Stimulated activated CD8-positive, alpha-beta memory T cell treated with anti-CD3 and anti-CD28 coated beads, Interleukin-7, amount 100 ng/mL, for 24 hours (primary cell): Measurements from ENCODE around the gene KAT14.
"Not testable (repeated sequence)": the region's sequence is repeated elsewhere in the genome, so short reads cannot be mapped to it uniquely, and the experiment has no call there.

Experiments used
- DNase-seq: peaks from one replicate; pipeline ENCODE4 v3.0.0-alpha.2; 2020; ENCODE audit warnings: low read depth

KAT14 gene

GRCh38 chr20:18164356-18164755, 26.7 kb downstream of the KAT14 start:
- no peak for DNase-seq

GRCh38 chr20:18165553-18165952, 27.9 kb downstream of the KAT14 start:
- DNase-seq = no peak

GRCh38 chr20:18166241-18166881, 28.7 kb downstream of the KAT14 start:
- no peak for DNase-seq

DNA sequence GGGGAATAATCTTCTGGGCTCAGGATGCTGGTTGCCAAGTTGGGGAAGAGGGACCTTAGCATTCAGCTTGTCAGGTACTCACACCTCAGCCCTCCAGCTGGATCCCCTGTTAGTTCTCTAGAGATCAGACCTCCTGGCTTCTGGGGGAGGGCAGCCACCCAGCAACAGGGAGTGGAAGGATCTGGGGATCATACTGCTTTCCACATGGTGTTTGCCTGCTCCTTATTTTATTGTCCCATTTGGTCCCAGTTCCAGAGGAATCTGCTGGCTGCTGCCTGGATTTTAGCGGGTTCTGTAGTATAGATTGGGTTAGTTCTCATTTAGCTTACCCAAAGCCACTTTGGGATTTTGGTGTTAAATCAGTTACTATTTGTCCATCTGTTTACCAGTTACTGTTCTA, 29.3 kb downstream of the KAT14 start:
- no peak for DNase-seq

- no peak for DNase-seq
Measured at GRCh38 chr20:18172379-18172778, 34.7 kb downstream of the KAT14 start.

DNA sequence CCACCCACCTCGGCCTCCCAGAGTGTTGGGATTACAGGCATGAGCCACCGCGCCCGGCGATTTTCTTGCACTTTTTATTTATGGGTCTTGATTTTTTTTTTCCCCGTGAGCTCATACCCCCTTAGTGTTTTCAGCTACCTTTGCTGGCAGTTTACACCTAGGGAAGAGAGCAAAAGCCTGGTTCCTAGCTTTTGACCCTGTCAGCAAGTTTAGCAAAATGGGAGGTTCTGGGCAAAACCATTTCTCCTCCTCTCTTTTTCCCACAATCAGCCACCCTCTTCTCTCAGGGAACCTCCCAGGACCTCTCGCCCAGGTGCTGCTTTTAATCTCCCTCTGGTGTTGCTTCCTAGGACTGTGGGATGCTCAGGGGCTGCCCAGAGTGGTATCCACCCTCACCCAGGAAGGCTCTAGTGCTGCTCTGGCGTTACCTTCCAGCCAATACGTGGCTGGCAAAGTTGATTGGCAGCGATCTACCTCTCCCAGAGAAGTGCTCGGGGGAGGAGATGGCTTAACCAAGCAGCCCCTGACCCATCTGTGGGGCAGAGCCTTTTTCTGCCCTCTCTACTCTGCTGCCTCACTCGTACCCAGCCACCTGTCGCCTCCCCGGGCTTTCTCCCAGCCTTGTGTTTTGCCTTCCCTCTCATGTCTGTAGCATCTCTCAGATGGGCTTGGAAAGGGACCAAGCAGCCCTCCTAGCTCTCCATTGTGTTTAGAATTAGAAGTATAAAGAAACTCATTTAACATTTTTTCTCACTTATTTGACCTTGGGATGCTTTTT, 37.4 kb downstream of the KAT14 start:
- no peak for DNase-seq

- DNase-seq = no peak
Measured at GRCh38 chr20:18176318-18176785, 38.7 kb downstream of the KAT14 start.

DNA sequence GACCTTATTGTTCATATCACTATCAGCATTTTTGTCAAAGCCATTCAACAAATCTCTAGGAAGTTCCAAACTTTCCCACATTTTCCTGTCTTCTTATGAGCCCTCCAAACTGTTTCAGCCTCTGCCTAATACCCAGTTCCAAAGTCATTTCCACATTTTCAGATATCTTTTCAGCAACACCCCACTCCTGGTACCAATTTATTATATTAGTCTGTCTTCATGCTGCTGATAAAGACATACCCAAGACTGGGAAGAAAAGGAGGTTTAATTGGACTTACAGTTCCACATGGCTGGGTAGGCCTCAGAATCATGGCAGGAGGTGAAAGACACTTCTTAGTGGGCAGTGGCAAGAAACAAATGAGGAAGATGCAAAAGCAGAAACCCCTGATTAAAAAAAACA, 42.7 kb downstream of the KAT14 start:
- DNase-seq = not testable (repeated sequence)

GRCh38 chr20:18180815-18181214, 43.2 kb downstream of the KAT14 start:
- DNase-seq = no peak

DNA sequence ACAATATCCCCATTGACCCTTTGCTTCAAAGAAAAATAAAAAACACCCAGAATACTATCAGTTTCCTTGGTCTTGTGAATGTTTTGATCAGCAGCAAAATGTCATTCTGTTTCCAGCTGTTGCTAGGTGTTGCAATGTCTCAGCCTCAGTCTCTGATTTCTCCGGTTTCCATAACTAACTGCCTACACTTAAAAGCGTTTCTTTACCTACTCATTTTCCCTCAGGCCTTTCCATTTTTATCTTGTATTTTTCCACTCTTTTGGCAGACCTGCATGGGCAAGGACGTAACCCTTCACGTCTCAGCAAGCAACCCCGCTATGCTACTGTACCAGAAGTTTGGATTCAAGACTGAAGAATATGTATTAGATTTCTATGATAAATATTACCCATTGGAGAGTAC, 49.4 kb downstream of the KAT14 start:
- DNase-seq = no peak

DNA sequence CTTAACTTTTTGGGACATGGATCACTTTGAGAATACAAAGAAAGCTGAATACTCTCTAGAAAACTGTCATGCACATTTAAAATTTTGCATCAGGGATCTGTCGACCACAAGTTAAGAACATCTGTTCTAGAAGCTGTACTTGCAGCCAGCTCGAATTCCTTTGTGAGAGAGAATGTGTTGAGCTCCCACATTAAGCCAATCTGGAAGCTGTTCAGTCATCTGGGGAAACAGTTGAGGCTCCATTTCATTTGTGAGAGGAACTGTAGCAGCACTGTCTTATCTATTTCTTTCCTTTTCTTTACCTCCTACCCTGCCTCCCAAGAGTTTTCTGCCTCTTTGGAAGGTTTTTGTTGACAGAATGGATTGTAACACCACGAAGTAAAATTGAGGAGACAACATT, 50.8 kb downstream of the KAT14 start:
- no peak for DNase-seq

- no peak for DNase-seq
Measured at GRCh38 chr20:18190338-18191233, 52.9 kb downstream of the KAT14 start.

DNA sequence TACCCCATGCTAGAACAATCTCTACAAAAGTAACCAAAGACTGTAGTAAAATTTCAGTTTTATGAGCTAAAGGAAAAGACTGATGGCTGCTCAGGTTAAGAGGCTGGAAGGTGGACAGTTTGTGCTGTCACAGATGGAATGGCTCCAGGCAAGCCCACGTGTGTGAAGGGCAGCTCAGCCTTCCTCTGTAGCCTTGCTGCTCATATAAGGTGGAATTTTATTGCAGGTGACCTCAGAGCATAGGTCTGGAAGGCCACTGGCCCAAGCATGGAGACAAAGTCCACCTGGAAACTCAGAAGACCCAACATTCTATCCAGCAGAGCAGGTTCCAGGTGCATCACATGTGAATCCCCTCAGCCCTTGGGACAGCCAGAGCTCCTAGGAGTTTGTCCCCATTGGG, 53.6 kb downstream of the KAT14 start:
- no peak for DNase-seq

DNA sequence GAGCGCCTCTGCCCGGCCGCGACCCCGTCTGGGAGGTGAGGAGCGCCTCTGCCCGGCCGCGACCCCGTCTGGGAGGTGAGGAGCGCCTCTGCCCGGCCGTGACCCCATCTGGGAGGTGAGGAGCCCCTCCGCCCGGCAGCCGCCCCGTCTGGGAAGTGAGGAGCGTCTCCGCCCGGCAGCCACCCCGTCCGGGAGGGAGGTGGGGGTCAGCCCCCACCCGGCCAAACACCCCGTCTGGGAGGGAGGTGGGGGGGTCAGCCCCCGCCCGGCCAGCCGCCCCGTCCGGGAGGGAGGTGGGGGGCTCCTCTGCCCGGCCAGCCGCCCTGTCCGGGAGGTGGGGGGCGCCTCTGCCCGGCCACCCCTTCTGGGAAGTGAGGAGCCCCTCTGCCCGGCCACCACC, 56.8 kb downstream of the KAT14 start:
- not testable (repeated sequence) for DNase-seq

GRCh38 chr20:18195931-18196330, 58.3 kb downstream of the KAT14 start:
- DNase-seq = no peak

GRCh38 chr20:18197382-18198070, 59.9 kb downstream of the KAT14 start:
- DNase-seq = no peak

DNA sequence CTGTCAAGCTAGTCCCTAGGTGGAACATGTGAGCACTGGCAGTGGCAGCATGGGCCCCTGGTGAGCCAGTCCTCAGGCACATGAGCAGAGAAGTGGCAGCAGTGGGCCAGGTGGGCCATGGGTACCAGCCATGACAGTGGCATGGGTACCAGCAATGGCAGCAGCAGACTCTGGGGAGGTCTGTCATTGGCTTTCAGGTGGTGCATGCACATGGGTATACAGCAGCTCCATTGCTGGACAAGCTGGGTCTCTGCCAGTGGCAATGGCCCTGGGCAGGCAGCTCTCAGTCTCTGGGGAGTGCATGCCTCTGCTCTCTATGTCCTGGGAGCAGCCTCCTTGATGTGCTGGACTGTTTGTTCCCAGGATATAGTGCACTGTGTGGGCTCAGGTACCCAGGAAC, 65.3 kb downstream of the KAT14 start:
- no peak for DNase-seq

GRCh38 chr20:18203700-18204099, 66.0 kb downstream of the KAT14 start:
- DNase-seq = not testable (repeated sequence)

DNA sequence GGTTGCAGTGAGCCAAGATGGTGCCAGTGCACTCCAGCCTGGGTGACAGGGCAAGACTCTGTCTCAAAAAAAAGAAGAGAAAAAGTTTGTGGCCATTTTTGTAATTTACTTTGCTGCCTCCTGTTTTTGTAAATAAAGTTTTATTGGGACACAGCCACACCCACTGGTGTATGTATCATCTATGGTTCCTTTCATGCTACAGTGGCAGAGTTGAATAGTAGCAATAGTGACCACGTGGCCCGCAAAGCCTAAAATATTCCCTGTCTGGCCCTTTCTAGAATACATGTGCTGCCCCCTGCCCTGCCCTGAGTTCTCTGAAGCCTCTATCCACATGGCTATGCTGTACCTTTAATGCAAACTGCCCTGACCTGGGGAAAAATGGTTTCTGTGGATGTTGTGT, 75.3 kb downstream of the KAT14 start:
- no peak for DNase-seq

- no peak for DNase-seq
Measured at GRCh38 chr20:18215566-18215965, 77.9 kb downstream of the KAT14 start.

- DNase-seq = no peak
Measured at GRCh38 chr20:18218280-18218679, 80.6 kb downstream of the KAT14 start.

DNA sequence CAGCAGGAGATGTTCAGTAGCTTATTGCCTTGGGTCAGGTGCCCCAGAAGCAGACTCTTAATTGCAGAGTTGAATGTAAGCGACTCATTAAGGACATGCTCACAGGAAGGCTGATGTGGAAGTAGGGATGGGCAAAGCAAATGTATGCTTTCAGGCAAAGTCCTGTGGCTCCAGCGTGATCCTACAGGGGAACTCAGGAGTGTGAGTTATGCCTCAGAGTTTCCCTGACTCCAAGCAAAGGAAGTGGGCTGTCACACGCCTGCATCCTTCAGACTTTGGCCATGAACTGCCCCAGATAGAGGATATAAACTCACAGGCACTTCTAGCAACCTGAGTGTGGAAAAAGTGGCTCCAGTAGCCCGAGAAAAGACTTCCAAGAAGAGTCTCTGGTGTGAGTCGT, 85.7 kb downstream of the KAT14 start:
- no peak for DNase-seq
